ENCODE measurements around the gene TRMT112. TPM values are rescaled to one million over a fixed set of nuclear protein-coding genes. Genes with fewer than 3 reads are reported as not detected.

The TRMT112 gene
- total RNA-seq, 1 donor, result 155 TPM

GRCh38 chr11:64355078-64355940 lies 38.0 kb upstream of the TRMT112 start:
- peak; percentile 83 for DNase-seq (ENCODE audit: low read depth)
- H3K4me3 ChIP-seq (ENCODE audit: low read depth, low read length), result peak overlapping the region; percentile 48
- peak; percentile 91 for TF ChIP-seq CTCF (IDR thresholded peaks at IDR 0.05; ENCODE audit: insufficient read depth, low read depth, low read length)

DNA sequence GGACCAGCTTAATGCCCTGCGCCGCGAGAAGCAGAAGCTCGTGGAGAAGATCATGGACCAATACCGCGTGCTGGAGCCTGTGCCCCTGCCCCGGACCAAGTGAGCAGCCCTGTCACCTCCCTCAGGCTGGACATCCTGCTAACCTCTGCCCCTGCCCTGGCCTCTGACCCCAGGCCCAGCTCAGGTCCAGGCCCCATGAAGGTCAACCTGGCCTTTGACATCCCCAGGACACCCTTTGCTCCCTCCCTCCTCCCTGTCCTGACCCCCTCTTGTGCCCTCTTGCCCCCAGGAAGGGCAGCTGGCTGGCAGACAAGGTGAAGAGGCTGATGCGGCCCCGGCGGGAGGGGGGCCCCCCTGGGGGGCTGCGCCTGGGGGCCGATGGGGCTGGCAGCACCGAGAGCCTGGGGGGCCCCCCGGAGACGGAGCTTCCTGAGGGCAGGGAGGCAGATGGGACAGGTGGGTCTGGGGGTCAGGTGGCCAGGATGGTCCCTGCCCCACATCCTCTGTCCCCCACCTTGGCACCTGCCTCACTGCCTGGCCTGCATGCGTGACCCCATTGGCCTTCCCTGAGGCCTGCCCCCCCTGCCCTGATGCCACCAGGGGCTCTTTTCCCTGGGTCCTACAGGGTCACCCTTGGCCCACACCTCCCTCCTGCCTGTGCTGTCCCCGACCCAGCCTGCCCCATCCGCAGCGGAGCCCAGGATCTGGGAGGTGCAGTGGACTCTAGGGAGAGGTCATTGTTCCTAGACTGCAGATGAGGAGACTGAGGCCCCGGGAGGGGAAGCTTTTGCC lies 36.6 kb upstream of the TRMT112 start:
- no peak for TF ChIP-seq CTCF (IDR thresholded peaks at IDR 0.05; ENCODE audit: insufficient read depth, low read depth, low read length)
- no peak overlapping the region for H3K4me3 ChIP-seq (ENCODE audit: low read depth, low read length)
- no peak for DNase-seq (ENCODE audit: low read depth)

DNA sequence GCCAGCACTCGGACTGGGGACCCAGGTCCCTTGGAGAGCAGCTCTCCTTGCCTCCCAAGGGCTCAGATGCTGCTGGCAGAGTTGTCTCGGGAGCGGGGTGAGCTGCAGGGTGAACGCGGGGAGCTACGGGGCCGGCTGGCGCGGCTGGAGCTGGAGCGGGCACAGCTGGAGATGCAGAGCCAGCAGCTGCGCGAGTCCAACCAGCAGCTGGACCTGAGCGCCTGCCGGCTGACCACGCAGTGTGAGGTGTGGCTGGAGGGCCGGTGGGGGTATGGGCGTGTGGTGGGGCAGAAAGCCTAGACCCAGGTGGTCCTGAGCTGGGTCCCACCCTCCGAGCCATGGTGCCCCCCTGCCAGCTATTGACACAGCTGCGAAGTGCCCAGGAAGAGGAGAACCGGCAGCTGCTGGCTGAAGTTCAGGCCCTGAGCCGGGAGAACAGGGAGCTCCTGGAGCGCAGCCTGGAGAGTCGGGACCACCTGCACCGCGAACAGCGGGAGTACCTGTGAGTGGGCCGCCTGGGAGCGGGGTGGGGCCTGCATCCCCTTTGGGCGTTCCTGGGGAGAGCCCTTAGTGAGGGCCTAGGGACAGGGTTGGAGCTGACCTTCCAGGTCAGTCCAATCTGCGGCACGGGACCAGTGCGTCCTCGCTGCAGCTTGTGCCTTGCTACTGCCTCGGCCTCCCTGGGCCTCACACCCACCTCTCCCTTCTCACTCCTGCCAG lies 35.8 kb upstream of the TRMT112 start:
- H3K4me3 ChIP-seq (ENCODE audit: low read depth, low read length), result no peak overlapping the region
- DNase-seq (ENCODE audit: low read depth), result no peak
- no peak for TF ChIP-seq CTCF (IDR thresholded peaks at IDR 0.05; ENCODE audit: insufficient read depth, low read depth, low read length)

- DNase-seq (ENCODE audit: low read depth), result no peak
- H3K4me3 ChIP-seq (ENCODE audit: low read depth, low read length), result no peak overlapping the region
- TF ChIP-seq CTCF (IDR thresholded peaks at IDR 0.05; ENCODE audit: insufficient read depth, low read depth, low read length), result no peak
Measured at GRCh38 chr11:64352099-64352994, 35.0 kb upstream of the TRMT112 start.

DNA sequence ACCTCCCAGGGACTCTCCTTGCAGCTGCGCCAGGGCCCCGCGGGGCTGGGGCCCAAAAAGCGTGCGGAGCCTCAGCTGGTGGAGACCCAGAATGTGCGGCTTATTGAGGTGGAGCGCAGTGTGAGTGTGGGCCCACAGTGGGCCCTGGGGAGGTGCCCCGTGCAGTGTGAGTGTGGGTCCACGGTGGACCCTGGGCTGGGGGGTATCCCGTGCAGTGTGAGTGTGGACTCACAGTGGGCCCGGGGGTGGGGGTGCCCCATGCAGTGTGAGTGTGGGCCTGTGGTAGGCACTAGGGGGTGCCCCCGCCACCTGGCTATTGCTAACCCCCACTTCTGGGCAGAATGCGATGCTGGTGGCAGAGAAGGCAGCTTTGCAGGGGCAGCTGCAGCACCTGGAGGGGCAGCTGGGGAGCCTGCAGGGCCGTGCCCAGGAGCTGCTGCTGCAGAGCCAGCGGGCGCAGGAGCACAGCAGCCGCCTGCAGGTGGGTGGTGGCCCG lies 33.8 kb upstream of the TRMT112 start:
- no peak for TF ChIP-seq CTCF (IDR thresholded peaks at IDR 0.05; ENCODE audit: insufficient read depth, low read depth, low read length)
- DNase-seq (ENCODE audit: low read depth), result no peak
- H3K4me3 ChIP-seq (ENCODE audit: low read depth, low read length), result no peak overlapping the region

- no peak for DNase-seq (ENCODE audit: low read depth)
- no peak overlapping the region for H3K4me3 ChIP-seq (ENCODE audit: low read depth, low read length)
- no peak for TF ChIP-seq CTCF (IDR thresholded peaks at IDR 0.05; ENCODE audit: insufficient read depth, low read depth, low read length)
Measured at GRCh38 chr11:64349404-64349803, 32.0 kb upstream of the TRMT112 start.

All from fibroblast of villous mesenchyme (primary cell).